HG02763 (cell line): ENCODE results near the gene LMAN2L.

Source experiments
- ATAC-seq: cut with Tn5 transposase; IDR thresholded peaks from one replicate; pipeline ENCODE4 v1.9.1; 2021; ENCODE audit warnings: mild to moderate bottlenecking, moderate library complexity; ENCODE audit not compliant: unreplicated experiment

Gene LMAN2L

DNA sequence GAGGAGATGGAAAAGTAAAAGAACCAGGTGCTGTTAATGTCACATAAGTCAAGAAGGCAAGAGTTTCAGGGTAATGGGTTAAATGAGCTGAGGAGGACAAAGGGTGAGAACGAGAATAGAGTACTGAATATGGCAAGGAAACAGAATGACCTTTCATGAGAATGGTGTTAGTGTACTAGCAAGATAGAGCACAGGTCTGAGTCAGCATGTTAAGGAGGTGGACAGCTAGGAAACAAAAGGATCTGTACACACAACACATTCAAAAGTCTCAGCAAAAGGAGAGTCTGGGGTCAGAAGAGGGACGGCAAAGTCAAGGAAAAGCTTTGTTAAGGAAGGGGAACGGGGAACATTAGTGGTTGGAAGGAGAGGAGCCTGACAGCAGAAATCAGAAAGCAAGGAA lies 28.9 kb downstream of the LMAN2L start:
- no peak for ATAC-seq

DNA sequence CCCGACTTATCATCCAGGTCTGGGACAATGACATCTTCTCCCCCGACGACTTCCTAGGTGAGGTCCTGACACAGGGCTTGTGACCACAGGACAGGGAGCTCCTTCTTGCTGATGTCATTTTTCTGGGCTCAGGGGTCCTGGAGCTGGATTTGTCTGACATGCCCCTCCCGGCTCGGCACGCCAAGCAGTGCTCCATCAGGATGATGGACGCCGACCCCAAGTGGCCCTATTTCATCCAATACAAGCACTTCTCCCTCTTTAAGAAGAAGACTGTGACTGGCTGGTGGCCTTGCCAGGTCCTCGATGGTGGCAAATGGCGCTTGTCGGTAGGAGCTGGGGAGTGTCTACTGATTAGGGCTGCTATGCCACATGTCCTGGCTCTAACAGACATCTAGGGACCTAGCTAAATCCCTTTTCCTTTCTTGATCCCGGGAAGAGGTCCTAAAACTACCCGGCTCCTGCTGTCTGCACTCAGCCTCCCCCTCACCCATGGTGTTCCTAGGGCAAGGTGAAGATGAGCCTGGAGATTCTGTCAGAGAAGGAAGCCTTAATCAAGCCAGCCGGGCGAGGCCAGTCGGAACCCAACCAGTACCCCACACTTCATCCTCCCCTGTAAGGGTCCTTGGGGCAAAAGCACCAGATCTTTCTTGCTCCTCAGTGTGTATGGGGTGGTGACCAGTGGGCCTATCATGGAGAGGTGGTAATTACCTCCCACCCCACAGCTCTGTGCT lies 36.7 kb downstream of the LMAN2L start:
- ATAC-seq: no peak

DNA sequence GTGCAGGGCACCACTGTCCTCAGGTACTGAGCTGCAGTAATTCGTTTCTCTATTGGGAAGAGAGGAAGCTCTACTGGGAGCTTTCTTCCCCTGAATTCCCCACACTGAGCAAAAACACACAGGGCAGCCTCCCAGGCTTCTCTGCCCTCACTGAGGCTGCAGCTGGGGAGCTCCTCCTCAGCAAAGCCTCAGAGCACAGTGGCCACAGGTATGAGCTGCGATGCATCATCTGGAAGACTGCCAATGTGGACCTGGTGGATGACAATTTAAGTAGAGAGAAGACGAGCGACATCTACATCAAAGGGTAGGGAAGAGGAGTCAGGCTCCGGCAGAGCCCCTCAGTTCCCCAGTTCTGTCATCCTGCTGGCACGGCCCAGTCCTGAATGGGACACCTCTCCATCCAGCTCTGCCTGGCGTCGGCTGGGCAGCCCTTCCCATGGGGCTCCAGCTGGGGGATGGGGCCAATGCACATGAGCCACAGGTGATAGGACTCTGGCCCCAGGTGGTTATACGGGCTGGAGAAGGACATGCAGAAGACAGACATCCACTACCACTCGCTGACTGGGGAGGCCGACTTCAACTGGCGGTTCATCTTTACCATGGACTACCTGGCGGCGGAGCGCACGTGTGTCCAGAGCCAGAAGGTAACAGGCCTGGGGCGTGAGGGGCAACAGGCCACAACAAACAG lies 37.6 kb downstream of the LMAN2L start:
- ATAC-seq: no peak

DNA sequence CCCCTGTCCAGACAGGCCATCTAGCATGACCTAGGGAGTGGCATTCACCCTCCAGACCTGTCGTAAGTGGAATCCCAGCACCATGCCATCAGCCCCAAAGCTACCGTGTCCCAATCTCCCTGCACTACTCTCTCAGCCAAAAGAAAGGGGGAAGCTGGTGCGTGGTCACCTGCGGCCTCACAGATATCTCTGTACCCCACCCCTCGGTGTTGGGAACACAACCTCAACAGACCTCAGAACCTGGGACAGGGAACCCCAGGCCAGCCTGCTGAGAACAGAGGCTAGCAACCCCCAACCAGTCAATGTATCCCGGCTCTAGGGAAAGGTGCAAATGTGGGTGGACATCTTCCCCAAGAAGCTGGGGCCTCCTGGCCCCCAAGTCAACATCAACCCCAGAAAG lies 38.2 kb downstream of the LMAN2L start:
- no peak for ATAC-seq

DNA sequence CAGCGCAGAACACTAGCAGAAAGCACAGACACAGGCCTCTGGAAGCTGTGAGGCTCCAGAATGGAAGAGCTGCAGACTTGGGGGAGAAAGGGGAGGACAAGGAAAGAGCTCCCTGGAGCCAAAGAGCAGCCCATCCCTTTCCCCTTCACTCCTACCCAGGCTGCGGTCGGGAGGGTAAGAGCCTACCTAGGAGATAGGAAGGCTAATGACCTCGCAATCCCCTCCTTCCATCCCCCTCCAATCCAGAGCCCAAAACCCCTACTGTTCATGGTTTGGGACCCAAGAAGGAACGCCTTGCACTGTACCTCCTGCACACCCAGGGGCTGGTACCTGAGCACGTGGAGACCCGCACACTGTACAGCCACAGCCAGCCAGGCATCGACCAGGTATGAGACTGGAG lies 39.8 kb downstream of the LMAN2L start:
- ATAC-seq: no peak

DNA sequence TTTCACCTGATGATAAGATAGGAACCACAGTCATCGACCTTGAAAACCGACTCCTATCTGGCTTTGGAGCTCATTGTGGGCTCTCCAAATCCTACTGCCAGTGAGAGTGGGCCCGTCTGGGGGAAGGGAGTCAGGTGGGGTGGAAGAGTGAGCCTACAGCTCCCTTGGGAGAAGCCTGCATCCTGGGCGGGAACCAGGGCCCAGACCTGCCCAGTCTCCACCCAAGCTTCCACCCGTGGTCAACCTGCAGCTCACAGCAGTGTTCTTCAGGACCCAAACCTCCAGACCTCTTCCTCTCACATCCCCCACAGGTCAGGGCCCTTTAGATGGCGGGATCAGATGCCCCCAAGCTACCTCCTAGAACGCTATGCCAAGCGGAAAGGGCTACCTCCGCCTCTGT lies 40.2 kb downstream of the LMAN2L start:
- no peak for ATAC-seq

DNA sequence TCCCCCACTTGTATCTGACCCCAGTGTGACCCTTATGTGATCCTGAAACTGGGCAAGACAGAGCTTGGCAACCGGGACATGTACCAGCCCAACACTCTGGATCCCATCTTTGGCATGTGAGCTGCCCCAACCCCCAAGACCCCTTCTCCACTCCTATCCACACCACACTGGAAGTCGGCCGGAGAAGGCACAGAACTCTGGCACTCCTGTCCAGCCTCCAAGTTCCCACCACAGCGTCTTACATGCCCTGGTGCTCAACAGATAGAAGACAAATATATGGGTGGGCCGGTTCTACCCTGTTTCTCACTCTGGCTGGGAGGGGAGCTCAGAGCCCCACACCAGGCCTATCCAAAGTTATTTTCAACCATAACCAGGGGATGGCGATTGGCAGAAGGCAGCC lies 40.8 kb downstream of the LMAN2L start:
- ATAC-seq: no peak

DNA sequence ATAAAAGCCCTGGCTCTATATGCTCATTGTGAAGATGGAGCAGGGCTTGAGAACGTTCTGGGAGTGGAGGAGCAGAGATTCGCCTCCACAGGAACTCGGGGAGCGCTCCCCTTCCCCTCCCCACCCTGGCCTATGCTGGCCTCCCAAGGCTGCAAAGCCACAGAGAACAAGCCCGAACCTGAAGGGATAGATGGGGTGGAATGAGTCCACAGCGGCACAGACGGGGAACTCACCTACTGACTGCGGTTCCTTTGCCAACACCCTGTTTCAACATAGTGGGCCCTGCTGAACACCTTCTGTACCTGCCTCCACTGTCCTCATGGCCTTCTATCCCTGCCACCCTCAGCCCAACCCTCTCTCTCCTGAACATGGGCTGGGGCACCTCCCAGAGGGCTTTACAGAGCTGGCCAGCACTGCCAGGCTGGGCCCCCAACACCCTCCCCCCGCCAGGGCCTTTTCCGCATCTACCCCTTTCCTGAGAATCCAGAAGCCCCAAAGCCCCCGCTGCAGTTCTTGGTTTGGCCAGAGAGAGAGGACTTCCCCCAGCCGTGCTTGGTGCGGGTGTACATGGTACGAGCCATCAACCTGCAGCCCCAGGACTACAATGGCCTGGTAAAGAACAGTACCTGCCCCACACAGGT lies 41.5 kb downstream of the LMAN2L start:
- ATAC-seq: no peak

DNA sequence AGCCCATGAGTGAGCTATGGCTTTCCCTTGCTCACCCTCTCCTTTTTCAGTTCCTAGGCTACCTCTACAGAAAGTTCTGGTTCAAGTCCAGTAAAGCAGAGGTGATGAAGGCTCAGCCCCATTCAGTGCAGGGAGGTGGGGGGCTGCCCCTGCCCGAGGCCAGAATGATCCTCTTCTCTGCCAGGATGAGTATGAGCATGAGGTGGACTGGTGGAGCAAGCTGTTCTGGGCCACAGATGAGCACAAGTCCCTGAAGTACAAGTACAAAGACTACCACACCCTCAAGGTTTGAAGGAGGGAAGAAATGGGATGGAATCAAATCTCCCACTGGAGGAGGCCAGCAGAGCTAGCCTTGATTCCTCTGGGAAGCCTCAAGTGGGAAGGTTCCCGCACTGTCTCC lies 42.4 kb downstream of the LMAN2L start:
- ATAC-seq: no peak

DNA sequence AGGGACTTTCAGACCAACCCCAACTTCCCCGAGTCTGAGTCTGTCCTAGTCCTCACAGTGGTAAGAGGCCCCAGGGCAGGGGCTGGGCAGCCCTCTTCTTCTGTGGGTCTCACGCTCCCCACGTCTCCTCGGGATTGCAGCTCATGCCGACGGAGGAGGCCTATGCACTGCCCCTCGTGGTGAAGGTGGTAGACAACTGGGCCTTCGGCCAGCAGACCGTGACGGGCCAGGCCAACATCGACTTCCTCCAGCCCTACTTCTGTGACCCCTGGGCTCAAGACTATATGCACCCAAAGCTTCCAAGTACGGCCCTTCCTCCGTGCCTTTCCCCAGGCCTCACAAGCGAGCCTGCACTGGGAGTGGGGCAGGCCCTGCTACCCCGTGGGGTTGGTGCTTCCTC lies 44.3 kb downstream of the LMAN2L start:
- ATAC-seq: no peak

DNA sequence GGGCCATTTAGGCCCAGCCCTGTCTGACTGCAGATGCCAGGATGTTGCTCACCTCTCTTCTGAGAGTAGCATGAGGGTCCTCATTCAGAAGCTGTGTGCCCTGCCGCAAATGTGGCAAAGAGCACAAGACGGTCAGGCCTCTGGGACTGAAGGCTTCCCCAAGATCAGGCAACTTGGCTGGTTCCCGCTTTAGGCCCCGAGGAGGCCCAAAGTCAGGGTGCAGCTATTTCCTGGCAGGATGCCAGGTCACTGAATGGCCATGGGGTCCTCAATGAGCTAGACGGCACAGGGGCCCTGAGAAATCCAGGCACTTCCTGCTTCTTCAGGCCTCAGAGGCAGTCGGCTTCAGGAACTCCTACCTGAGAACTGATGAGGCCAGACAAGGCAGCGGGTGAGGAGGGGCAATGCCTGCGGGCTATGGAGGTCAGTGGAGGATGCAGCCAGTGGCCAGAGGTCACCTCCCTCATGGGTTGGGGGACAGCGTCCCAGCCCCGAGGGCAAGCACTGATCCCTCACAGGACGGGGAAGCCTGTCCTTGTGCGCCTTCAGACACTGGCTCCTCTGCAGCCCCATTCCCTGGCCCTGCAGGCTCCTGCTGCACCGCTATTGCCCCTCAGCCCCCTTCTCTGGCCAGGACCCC lies 44.9 kb downstream of the LMAN2L start:
- no peak for ATAC-seq

DNA sequence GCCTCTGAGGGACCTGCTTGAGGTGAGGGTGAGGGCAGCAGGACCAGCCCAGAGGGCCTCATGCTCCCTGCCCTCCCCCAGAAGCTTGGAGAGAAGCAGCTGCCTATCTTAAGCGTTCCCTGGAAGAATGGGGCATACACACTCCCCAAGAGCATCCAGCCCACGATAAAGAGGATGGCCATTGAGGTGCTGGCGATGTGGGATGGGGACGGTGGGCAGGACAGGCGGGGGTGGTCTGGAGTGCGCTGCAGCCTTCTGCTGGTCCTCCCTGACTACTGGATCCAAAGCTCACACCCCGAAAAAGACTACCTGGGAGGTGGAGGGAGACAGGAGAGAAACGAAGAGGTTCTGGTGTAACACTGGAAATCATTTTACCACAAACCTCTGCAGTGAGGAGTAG lies 45.6 kb downstream of the LMAN2L start:
- ATAC-seq: no peak

DNA sequence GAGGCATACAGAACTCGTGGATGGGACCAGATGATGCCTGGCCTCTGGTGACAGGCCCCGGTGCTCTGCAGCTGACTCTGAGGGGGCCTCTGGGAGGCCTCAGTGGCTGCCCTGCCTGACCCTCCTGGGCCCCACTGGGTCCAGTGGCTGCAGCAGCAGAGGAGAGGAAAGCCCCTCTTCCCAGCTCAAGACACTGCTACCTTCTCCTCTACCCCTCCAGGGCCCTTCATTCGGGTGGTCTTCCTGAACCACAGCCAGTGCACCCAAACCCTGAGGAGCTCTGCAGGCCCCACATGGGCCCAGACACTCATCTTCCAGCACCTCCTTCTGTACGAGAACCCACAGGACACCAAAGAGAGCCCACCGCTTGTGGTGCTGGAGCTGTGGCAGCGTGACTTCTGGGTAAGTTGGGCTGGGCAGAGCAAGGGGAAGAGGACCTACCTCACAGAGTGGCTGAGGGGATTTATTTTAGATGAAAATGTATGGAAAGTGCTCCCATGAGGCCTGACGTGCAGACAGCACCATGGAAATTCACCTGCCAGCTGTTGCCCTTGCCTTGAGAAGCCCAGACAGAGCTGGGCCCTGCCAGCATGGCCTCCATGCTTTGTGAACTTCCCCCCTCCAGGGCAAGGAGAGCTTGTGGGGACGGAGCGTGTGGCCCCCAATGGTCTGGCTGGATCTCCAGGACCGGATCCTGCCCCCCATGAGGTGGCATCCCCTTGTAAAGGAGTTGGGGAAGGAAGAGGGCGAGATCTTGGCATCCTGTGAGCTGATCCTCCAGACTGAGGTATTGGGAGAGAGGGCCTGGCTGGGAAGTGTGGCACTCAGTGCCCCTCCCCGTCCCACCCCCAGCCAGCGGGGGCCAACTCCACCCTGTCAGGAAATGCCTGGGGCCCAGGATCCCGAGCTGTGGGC lies 46.3 kb downstream of the LMAN2L start:
- no peak for ATAC-seq

DNA sequence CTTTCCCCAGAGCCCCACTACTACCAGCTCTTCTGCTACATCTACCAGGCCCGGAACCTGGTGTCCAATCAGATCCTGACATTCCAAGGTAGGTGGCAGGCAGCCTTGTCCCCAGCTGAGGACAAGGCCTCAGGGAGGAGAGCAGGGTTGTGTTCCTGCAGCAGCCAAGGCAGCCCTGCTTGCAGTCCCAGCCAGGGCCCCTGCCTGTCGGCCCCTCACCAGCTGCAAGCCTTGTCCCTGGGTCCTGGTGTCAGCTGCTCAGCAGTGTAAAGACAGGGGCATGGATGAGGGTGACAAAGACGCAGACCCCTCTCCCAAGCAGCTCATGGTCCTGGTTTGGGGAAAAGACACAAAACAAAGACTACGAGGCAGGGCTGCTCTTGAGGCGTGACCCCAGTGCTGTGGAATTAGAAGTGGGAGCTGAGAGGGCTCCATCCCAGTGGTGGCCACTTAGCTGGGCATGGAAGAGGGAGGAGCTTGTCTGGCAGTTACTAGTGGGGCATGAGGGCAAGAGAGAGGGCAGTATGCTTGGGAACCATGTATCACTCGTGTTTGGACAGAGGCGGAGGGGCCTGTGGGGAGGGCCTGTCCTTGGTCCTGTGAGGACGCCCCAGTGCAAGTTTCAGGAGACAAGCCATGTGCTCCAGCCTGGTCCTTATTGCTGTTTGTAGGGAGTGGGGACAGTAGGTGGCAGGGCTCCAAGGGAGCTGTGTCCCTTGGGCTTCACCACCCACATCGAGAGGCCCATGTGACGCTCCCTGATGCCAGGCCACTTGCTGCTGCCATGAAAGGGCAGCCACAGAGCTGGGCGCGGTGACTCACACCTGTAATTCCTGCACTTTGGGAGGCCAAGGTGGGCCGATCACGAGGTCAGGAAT lies 47.5 kb downstream of the LMAN2L start:
- no peak for ATAC-seq

DNA sequence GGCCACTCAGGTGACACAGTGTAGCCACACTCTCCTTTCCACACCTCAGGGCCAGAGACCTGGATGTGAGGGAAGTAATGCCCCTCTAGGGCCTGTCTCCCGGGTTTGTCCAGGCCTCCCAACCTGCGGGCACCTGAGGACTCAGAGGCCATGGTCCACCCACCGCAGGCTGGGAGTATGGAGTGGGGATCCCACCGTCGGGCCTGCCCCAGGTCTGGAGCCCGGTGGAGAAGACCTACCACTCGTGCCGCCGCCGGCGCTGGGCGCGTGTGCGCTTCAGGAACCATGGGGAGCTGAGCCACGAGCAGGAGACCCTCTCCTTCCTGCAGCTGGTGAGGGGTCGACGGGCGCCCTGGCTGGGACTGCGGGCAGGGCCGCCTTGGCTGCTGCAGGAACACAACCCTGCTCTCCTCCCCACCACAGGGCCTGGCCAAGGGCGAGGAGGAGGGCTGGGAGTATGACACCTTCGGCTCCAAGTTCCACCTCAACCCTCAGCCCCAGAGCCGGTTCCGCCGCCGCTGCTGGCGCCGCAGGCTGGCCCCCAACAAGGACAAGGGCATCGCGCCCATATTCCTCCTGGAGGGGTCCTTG lies 48.7 kb downstream of the LMAN2L start:
- ATAC-seq: no peak

DNA sequence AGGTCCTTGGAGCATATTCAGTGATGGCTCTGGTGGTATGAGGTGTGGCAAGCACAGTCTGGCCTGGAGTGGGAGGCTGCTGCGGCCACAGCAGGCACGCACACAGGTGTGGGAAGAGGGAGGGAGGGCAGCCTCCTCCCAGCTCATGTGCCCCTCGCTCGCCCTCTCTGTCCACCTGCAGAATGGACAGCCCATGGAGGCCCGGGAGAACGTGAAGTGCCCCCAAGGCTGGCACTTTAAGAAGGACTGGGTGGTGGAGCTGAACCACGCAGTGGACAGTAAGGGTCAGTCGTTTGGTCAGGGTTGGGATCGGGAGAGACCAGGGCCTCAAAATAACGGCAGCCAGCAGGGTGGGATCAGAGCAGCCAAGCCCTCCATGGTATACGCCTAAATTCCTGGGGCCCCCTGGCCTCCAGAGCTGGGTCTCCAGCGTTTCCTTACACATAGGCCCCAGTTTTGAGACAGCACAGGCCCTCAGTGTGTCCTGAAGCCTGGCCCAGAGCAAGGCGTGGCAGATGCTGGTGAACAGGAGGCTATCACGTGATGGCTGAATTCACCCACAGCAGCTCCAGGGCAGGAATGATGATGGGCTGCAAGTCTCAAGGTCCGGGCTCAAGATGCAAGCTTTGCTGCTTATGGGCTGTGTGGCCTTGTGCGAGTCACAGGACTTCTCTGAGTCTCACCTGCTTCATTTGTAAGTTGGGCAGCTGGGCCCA lies 49.4 kb downstream of the LMAN2L start:
- ATAC-seq: no peak

DNA sequence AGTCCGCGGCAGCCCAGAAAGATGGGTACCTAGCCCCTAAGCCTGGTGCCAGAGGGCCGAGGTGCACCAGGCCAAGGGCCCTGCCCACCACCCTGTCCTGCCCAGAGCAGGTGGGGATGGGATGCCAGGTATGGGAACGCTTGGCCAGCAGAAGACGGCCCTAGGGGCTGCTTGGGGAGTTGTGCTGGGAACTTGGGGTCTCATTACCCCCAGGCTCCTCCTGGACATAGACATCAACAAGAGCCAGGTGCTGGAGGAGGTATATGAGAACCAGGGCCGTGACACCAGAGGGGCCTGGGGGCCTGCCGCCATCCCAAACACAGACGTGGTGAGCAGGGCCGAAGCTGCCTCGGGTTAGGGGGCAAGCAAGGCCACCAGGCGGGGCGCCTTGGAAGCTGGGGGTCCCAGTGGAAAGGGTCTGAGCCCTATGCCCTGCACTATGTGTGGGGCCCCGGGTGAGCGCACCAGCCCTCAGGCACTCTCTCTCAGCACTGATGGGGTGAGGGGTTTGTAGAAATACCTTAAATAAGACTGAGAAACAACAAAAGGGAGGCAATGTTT lies 50.4 kb downstream of the LMAN2L start:
- no peak for ATAC-seq

DNA sequence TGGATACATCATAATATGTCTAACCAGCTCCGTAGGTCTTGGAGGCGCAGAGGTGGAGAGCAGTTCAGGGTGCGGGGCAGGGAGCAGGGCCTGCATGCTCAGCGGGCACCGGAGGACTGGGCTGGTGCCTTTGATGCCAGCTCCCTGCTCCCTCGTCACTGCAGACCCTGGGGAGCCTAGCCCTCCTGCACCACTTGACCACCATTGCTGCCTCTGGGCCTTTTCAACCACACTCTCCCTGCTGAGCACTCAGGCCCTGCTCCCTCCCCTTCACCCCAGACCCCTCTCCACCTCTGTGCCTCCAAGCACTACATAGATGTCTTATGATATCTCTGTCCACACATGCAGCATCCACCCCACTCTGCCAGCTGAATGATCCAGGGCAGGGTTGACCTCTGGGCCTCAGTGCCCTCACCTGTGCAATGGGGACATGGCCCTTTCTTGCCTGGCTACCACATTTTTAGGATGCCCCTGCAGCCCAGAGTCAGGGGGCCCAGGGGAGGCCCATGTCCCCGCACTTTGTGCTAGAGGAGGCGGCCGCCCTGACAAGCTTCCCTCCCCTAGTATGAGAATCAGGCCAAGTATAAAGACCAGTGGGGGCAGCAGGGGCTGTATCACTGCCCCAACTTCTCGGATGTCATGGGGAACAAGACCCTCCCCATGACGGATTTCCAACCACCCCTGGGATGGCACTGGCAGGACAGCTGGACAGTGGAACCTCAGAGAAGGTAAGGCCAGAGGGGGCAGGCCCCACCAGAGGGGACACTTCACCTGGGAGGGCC lies 51.0 kb downstream of the LMAN2L start:
- no peak for ATAC-seq
